ENCODE results near the gene KLHDC4. TPM values are rescaled to one million over a fixed set of nuclear protein-coding genes. Genes with fewer than 3 reads are reported as not detected.
A peak's percentile ranks its signal among the peaks of the same experiment; 100 is the strongest.

The KLHDC4 gene
- total and polyA plus RNA-seq, 9 of the 15 experiments (the other 6 are each of a cell fraction or from before 2014, with no cell fraction given): 1.3 to 68.1 (median 32.8) TPM

DNA sequence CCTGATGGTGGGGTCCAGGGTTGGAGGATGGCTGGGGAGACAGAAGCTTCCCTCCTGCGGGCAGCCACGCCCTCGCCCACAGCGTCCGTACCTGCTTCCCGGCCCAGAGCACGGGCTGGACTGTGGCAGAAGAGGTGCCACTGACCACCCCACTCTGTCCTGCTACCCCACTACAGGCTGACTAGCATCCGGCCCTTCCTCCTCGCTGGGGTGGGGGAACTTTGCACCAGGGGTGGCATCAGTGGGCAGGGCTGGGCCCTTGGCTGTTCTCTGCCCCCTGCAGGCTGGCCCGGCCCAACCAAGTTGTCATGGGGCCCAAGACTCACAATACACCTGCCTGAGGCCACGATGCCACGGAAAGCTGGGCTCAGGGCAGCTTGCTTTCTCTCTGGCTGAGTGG lies 73.0 kb downstream of the KLHDC4 start:
- Histone ChIP-seq H3K9me3 (replicated peaks; ENCODE audit: control insufficient read depth, insufficient read depth, low read depth, low read length) (no peaks in the 10 kb centered on the region), H3K27me3 (ENCODE audit: control insufficient read depth in 2 of 2, insufficient read depth in 2 of 2, low read length in 2 of 2) (peaks cover 0 to 21% of the 10 kb centered on the region in 2 experiments; a peak in 3 of 5 replicates), H2AFZ (ENCODE audit: low read depth, low read length) (no peak overlapping the region), H3K4me2 (ENCODE audit: insufficient read depth, low read length) (no peak overlapping the region), H3K79me2 (ENCODE audit: control insufficient read depth, insufficient read depth, low read length) (no peaks in the 10 kb centered on the region), H3K4me1 (replicated peaks in 1 of 2; ENCODE audit: control insufficient read depth in 2 of 2, insufficient read depth in 2 of 2, low read length in 2 of 2) (peaks cover 0 to 52% of the 10 kb centered on the region in 2 experiments; a peak in 2 of 5 replicates), H3K27ac (ENCODE audit: extremely low read depth, low read depth, low read length) (no peak overlapping the region), H3K9me1 (ENCODE audit: control insufficient read depth, insufficient read depth, low read length) (no peaks in the 10 kb centered on the region), H3K4me3 (no peak overlapping the region), H3K36me3 (ENCODE audit: control insufficient read depth, insufficient read depth, low read length) (peaks cover 19% of the 10 kb centered on the region; the same call in 1 of the 3 replicates), H4K20me1 (replicated peaks; ENCODE audit: control insufficient read depth, insufficient read depth, low read length) (0 out of 2 replicates have a peak, but pooled peaks cover 8% of the 10 kb centered on the region), H3K9ac (ENCODE audit: insufficient read depth in 1 of 2, low read depth in 2 of 2, low read length in 2 of 2) (no peak overlapping the region)
- ChIA-PET CTCF (ENCODE audit: low intra/inter-chr PET ratio) (no interaction called here), POLR2A (interaction anchor here (0.6 to 0.7 kb wide), 2 partner anchors 14 to 30 kb away, joined by 3 read pairs; no protein-coding TSS in a partner anchor)
- intact Hi-C loops (cut with micrococcal nuclease): no loop called here
- ATAC-seq (no peak), DNase-seq (ENCODE audit: extremely low read depth in 1 of 4, low spot score in 3 of 4) (no peak), FAIRE-seq (no peak)
- TF ChIP-seq, protein P1, sequence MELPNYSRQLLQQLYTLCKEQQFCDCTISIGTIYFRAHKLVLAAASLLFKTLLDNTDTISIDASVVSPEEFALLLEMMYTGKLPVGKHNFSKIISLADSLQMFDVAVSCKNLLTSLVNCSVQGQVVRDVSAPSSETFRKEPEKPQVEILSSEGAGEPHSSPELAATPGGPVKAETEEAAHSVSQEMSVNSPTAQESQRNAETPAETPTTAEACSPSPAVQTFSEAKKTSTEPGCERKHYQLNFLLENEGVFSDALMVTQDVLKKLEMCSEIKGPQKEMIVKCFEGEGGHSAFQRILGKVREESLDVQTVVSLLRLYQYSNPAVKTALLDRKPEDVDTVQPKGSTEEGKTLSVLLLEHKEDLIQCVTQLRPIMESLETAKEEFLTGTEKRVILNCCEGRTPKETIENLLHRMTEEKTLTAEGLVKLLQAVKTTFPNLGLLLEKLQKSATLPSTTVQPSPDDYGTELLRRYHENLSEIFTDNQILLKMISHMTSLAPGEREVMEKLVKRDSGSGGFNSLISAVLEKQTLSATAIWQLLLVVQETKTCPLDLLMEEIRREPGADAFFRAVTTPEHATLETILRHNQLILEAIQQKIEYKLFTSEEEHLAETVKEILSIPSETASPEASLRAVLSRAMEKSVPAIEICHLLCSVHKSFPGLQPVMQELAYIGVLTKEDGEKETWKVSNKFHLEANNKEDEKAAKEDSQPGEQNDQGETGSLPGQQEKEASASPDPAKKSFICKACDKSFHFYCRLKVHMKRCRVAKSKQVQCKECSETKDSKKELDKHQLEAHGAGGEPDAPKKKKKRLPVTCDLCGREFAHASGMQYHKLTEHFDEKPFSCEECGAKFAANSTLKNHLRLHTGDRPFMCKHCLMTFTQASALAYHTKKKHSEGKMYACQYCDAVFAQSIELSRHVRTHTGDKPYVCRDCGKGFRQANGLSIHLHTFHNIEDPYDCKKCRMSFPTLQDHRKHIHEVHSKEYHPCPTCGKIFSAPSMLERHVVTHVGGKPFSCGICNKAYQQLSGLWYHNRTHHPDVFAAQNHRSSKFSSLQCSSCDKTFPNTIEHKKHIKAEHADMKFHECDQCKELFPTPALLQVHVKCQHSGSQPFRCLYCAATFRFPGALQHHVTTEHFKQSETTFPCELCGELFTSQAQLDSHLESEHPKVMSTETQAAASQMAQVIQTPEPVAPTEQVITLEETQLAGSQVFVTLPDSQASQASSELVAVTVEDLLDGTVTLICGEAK (IDR thresholded peaks at IDR 0.05): no peak
- TF ChIP-seq, protein P1 (CRISPR knock-in tag; IDR thresholded peaks at IDR 0.05): no peak
- peak; percentile 46; the same call in 1 of the 2 replicates for TF ChIP-seq POLR2G (IDR thresholded peaks at IDR 0.05; ENCODE audit: low read depth, low read length)
- in situ Hi-C loops (cut with MboI): no loop called here
- WGBS (ENCODE audit: insufficient coverage, low coverage, missing lambda C conversion rate): 71% methylated on average over 6 of the region's 12 CpGs
- no TSS peak for BruUV-seq (replicated peaks)
